Endothelial cell of umbilical vein (primary cell): ENCODE results near the gene FAM81A. TPM values are rescaled to one million over a fixed set of nuclear protein-coding genes. Genes with fewer than 3 reads are reported as not detected.

Experiments used
- BruUV-seq: library from RNA; stranded (reverse); fragments of 400-500 nt; replicated peaks from 2 replicates; lab custom pipeline; 2021; lab: Mats Ljungman, UMichigan
- CTCF ChIA-PET: fragments of 300-600, 350-600 bp; sonication (Branson Sonifier 250); formaldehyde crosslinking; loops from one replicate; lab custom pipeline; 2021; ENCODE audit warnings: antibody characterized with exemption, inconsistent platforms; lab: Charles Lee
- POLR2A ChIA-PET: fragments of 300-600, 350-600 bp; sonication (Branson Sonifier 250); formaldehyde crosslinking; loops from one replicate; lab custom pipeline; 2021; ENCODE audit warnings: antibody characterized with exemption, inconsistent platforms; lab: Charles Lee
- DNase-seq: peaks from one replicate; pipeline ENCODE4 v3.0.0-alpha.2; 2011; ENCODE audit warnings: low read depth, low spot score
- FAIRE-seq: peaks from 2 replicates; lab custom pipeline; 2011; peaks lifted over from hg19 to GRCh38; lab: Jason Lieb, UNC
- H2AFZ ChIP-seq: 2 replicates; pipeline ENCODE4 v1.6.0; 2012; ENCODE audit warnings: low read depth, low read length, control low read depth, inconsistent platforms
- H3K27ac ChIP-seq: 2 replicates; pipeline ENCODE4 v1.5.1; 2011; ENCODE audit warnings: low read depth, mild to moderate bottlenecking, control low read depth, low read length, moderate library complexity; ENCODE audit not compliant: insufficient read depth
- H3K27me3 ChIP-seq, 2 experiments: 2 replicates each; pipeline versions ENCODE4 v1.6.0 to v1.6.1; 2011; ENCODE audit warnings: low read length in 2 of 2, mixed read lengths in 1 of 2; ENCODE audit not compliant: control insufficient read depth in 2 of 2, insufficient read depth in 2 of 2
- H3K36me3 ChIP-seq, 2 experiments: 2 replicates in 1 of 2; 3 replicates in 1 of 2; pipeline ENCODE4 v1.5.1; 2011; ENCODE audit warnings: low read length in 2 of 2, mild to moderate bottlenecking in 1 of 2, moderate library complexity in 1 of 2; ENCODE audit not compliant: control insufficient read depth in 2 of 2, insufficient read depth in 2 of 2; ENCODE audit errors: extremely low read depth in 1 of 2
- H3K4me1 ChIP-seq: 3 replicates; pipeline ENCODE4 v1.5.1; 2011; ENCODE audit warnings: mild to moderate bottlenecking, low read length; ENCODE audit not compliant: control insufficient read depth, insufficient read depth; ENCODE audit errors: extremely low read depth
- H3K4me2 ChIP-seq: 2 replicates; pipeline ENCODE4 v1.6.1; 2011; ENCODE audit warnings: low read length, control low read depth, mixed read lengths; ENCODE audit not compliant: insufficient read depth
- H3K4me3 ChIP-seq, 3 experiments: fragments of 200-600 bp in 1 of 3; sonication (generic), shearing (Covaris generic) in 1 of 3; replicated peaks in 1 of 3; 2 replicates each; pipeline ENCODE4 v1.5.1; 2011 to 2016; ENCODE audit warnings: control low read depth in 3 of 3, low read length in 3 of 3, mild to moderate bottlenecking in 2 of 3, inconsistent platforms in 1 of 3, low read depth in 1 of 3, moderate library complexity in 1 of 3; ENCODE audit not compliant: insufficient read depth in 1 of 3
- H3K79me2 ChIP-seq: 2 replicates; pipeline ENCODE4 v1.6.0; 2012; ENCODE audit warnings: low read length, inconsistent platforms; ENCODE audit not compliant: control insufficient read depth, insufficient read depth
- H3K9ac ChIP-seq: replicated peaks from 2 replicates; pipeline ENCODE3; 2011; ENCODE audit warnings: low read length, control low read depth; ENCODE audit not compliant: insufficient read depth; ENCODE audit errors: extremely low read depth
- H3K9me1 ChIP-seq: replicated peaks from 3 replicates; pipeline ENCODE4 v1.6.0; 2011; ENCODE audit warnings: mild to moderate bottlenecking, low read length; ENCODE audit not compliant: control insufficient read depth, insufficient read depth; ENCODE audit errors: extremely low read depth
- H3K9me3 ChIP-seq: replicated peaks from 2 replicates; pipeline ENCODE4 v1.5.1; 2012; ENCODE audit warnings: low read length, inconsistent platforms; ENCODE audit not compliant: control insufficient read depth, insufficient read depth
- H4K20me1 ChIP-seq: replicated peaks from 2 replicates; pipeline ENCODE3; 2011; ENCODE audit warnings: mild to moderate bottlenecking, low read length; ENCODE audit not compliant: control insufficient read depth, insufficient read depth; ENCODE audit errors: extremely low read depth
- EZH2 ChIP-seq: IDR thresholded peaks from 2 replicates; pipeline ENCODE4 v1.6.1; 2012; ENCODE audit warnings: borderline replicate concordance, low read depth, mild to moderate bottlenecking, moderate library complexity, low read length, inconsistent platforms; ENCODE audit not compliant: severe bottlenecking
- FOS ChIP-seq: IDR thresholded peaks from 2 replicates; pipeline ENCODE4 v1.6.1; 2011; ENCODE audit warnings: mild to moderate bottlenecking, low read length, moderate library complexity, borderline replicate concordance; ENCODE audit not compliant: insufficient read depth
- GATA2 ChIP-seq: IDR thresholded peaks from 2 replicates; pipeline ENCODE4 v1.7.0; 2011; ENCODE audit warnings: low read depth, mild to moderate bottlenecking, moderate library complexity, mixed read lengths, low read length; ENCODE audit not compliant: insufficient read length, insufficient read depth
- JUN ChIP-seq: IDR thresholded peaks from 2 replicates; pipeline ENCODE4 v1.6.1; 2011; ENCODE audit warnings: borderline replicate concordance, low read depth; ENCODE audit not compliant: insufficient read length, insufficient read depth
- MYC ChIP-seq: IDR thresholded peaks from one replicate; pipeline ENCODE4 v1.6.1; 2011; ENCODE audit warnings: mild to moderate bottlenecking, low read depth, low read length
- POLR2A ChIP-seq: IDR thresholded peaks from 2 replicates; pipeline ENCODE4 v1.6.1; 2012; ENCODE audit warnings: low read depth, mild to moderate bottlenecking, control low read depth, low read length
- POLR2AphosphoS5 ChIP-seq: IDR thresholded peaks from 2 replicates; pipeline ENCODE4 v1.6.1; 2012; ENCODE audit warnings: low read depth, mild to moderate bottlenecking, control low read depth, low read length, moderate library complexity; ENCODE audit not compliant: insufficient read depth
- dilution Hi-C: fragments of 300-500 bp; cut with MboI; formaldehyde crosslinking; loops from one replicate; pipeline ENCODE4 v1.15.0; 2019; ENCODE audit warnings: low sequenced_read_pairs; ENCODE audit not compliant: extremely low pct_ligation_motif_present
- intact Hi-C: fragments of 100-400 bp; cut with micrococcal nuclease; formaldehyde crosslinking; loops from one replicate; pipeline ENCODE4 v1.10.0; 2022
- polyA plus RNA-seq, 4 experiments: library from polyadenylated mRNA; depleted of rRNA in 3 of 4; stranded (reverse) in 3 of 4; unstranded in 1 of 4; fragments of >200 nt; gene quantifications; 2 replicates each; pipeline versions ENCODE4 v1.2.1 to v1.2.3, GENCODE V29; 2011 to 2012; ENCODE audit warnings: missing spikeins in 1 of 4
- total RNA-seq: library from RNA; stranded (reverse); gene quantifications from 2 replicates; pipeline ENCODE4 v1.2.3, GENCODE V29; 2021
- TF ChIP-seq, protein P1 (sequence below), 2 donors: IDR thresholded peaks; 1 replicate in 1 of 2; 2 replicates in 1 of 2; pipeline ENCODE4 v1.5.1; 2011; ENCODE audit warnings: low read length in 2 of 2, mild to moderate bottlenecking in 2 of 2, moderate library complexity in 2 of 2, control low read depth in 1 of 2, inconsistent platforms in 1 of 2, low read depth in 1 of 2; ENCODE audit not compliant: insufficient read depth in 1 of 2; ENCODE audit errors: extremely low read depth in 1 of 2
- TF ChIP-seq, protein P2 (sequence below): IDR thresholded peaks from 2 replicates; pipeline ENCODE4 v1.6.1; 2011; ENCODE audit not compliant: insufficient read depth, insufficient read length

Gene FAM81A
- total and polyA plus RNA-seq, 2 donors (not counting 3 experiments of a cell fraction or from before 2014, with no cell fraction given), result 0.28 to 1.2 TPM

DNA sequence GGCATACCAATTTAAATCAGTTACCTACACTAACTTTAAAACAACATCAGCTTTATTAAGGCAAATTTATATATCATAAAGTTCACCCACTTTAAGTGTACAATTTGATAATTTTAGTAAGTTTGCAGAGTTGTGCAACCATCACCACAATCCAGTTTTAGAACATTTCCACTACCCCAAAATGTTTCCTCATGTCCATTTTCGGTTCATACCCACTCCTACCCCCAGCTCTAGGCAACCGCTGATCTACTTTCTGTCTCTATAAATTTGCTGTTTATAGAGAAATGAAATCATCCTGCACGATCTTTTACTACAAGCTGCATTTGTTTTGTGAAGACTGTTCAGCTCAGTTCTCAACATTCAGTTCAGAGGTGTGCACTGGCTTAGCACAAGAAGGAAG is 31.5 kb upstream of the FAM81A start:
- no peak for DNase-seq
- Histone ChIP-seq H3K79me2 (no peaks in the 10 kb centered on the region), H3K27me3 (peaks cover 0 to 2% of the 10 kb centered on the region in 2 experiments), H3K9ac (no peak overlapping the region), H3K4me3 (no peak overlapping the region), H2AFZ (no peak overlapping the region), H3K4me2 (no peak overlapping the region), H3K9me1 (no peaks in the 10 kb centered on the region), H4K20me1 (no peaks in the 10 kb centered on the region), H3K27ac (no peak overlapping the region), H3K9me3 (no peaks in the 10 kb centered on the region), H3K4me1 (no peaks in the 10 kb centered on the region), H3K36me3 (no peaks in the 10 kb centered on the region)
- BruUV-seq, result no TSS peak
- no peak for FAIRE-seq
- POLR2A ChIA-PET, result no interaction called here
- TF ChIP-seq, protein P1, sequence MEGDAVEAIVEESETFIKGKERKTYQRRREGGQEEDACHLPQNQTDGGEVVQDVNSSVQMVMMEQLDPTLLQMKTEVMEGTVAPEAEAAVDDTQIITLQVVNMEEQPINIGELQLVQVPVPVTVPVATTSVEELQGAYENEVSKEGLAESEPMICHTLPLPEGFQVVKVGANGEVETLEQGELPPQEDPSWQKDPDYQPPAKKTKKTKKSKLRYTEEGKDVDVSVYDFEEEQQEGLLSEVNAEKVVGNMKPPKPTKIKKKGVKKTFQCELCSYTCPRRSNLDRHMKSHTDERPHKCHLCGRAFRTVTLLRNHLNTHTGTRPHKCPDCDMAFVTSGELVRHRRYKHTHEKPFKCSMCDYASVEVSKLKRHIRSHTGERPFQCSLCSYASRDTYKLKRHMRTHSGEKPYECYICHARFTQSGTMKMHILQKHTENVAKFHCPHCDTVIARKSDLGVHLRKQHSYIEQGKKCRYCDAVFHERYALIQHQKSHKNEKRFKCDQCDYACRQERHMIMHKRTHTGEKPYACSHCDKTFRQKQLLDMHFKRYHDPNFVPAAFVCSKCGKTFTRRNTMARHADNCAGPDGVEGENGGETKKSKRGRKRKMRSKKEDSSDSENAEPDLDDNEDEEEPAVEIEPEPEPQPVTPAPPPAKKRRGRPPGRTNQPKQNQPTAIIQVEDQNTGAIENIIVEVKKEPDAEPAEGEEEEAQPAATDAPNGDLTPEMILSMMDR (IDR thresholded peaks at IDR 0.05; ENCODE audit: extremely low read depth in 1 of 2, insufficient read depth in 1 of 2, low read depth in 1 of 2, low read length in 2 of 2), result no peak
- TF ChIP-seq MYC (no peak), EZH2 (no peak), POLR2A (no peak), JUN (no peak), FOS (no peak), GATA2 (no peak), POLR2AphosphoS5 (no peak)
- TF ChIP-seq, protein P2, sequence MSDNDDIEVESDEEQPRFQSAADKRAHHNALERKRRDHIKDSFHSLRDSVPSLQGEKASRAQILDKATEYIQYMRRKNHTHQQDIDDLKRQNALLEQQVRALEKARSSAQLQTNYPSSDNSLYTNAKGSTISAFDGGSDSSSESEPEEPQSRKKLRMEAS, result no peak
- intact Hi-C loops, result no loop called here
- CTCF ChIA-PET, result interaction anchor here (1.3 kb wide), 1 partner anchor 10 kb away, joined by 3 read pairs; no protein-coding TSS in a partner anchor
- dilution Hi-C loops, result no loop called here
